Left kidney (tissue), 2 donors: Measurements from ENCODE around the gene SSH2. TPM values are rescaled to one million over a fixed set of nuclear protein-coding genes. Genes with fewer than 3 reads are reported as not detected.
"Not testable (repeated sequence)": the region's sequence is repeated elsewhere in the genome, so short reads cannot be mapped to it uniquely, and the experiment has no call there.

Experiments
- DNase-seq: peaks from one replicate; pipeline ENCODE4 v3.0.0-alpha.2; 2013
- polyA plus RNA-seq: library from polyadenylated mRNA; unstranded; fragments of 120-200 nt; gene quantifications from one replicate; pipeline ENCODE4 v1.2.1, GENCODE V29; 2013; ENCODE audit not compliant: insufficient read length

SSH2 gene
- polyA plus RNA-seq, 1 donor = 19.9 TPM

DNA sequence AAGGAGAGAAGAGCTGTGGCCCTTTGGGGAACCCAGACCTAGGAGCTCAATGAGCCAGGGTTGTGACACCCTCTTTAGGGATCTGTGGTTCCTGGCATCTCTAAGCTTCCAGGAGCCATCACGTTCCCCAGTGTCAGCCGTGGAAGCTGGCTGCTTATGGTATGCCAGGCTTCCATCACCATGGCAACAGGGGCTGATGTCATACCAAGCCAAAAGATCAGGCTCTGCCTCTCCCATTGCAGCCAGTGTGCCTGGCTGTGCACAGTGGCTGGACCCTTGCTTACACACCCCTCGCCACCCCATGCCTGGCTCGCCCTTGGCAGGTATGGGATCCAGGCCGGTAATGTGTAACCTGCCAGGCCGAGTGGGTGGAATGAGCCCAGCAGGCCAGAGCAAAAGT lies 91.1 kb downstream of the SSH2 start:
- DNase-seq = no peak

DNA sequence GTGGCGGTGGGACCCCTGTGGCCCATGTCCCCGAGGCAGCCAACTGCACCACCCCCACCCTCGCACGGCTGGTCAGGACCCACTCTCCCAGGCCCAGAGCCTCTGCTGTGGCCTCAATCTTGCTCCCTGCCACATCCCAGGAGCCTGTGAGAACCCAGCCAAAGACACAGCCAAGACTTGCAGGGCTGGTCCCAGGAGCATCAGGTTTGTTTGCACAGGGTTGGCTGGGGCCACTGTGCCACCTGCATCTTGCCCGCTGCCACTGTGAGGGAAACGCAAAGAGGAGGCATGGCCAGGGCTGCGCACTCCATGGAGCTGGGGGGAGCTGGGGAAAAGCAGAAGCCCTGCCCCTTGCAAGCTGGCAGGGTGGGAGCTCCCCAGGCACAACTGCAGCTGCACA lies 92.5 kb downstream of the SSH2 start:
- DNase-seq = no peak

DNA sequence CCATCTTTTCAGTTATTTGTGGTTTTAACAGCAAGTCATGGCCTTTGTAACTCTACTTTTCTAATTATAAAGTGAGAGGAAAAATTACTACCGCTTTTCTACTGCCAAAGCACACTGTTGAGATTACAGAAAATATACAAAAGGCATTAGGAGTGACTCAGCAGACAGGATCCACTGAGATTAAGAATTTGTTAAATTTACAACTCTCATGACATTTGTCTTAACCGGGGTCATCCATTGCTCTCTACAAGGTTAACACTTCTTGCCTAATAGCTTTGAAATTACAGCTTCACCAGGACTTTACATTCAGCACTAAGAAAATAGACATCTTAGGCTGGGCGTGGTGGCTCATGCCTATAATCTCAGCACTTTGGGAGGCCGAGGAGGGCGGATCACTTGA lies 93.4 kb downstream of the SSH2 start:
- no peak for DNase-seq

DNA sequence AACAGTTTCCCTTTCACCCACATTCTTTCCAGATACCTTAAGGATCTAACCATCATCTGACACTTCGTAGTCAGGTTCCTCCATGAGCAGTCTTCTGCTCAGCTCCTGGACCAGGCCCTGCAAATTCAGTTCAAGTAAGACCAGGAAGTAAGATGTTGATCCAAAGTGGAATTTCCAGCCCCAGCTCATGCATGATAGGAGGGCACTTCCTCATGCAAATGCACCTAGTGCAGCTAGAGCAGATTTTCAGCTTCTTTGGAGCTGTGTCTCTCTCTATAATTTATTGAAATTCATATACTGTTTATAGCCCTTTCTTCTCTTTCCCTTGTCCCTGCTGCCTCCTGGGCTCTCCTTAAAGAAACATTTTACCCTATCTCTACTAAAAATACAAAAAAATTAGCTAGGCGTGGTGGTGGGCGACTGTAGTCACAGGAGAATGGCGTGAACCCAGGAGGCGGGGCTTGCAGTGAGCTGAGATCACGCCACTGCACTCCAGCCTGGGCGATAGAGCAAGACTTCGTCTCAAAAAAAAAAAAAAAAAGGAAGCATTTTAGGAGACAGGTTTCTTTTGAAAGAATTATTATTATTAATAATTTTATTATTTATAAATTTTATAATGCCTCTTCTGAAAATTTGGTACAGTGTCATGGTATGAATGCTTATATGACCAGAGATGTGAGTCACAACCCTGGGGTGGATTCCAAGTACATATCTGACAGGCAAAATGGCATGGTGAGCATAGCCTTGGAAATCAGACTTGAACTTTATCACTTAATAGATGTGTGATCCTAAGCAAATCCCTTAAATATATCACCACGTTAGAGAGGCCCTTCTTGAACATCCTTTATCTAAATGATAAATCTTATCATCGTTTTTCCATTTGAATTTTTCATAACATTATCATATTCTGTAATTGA lies 94.3 kb downstream of the SSH2 start:
- DNase-seq = no peak

DNA sequence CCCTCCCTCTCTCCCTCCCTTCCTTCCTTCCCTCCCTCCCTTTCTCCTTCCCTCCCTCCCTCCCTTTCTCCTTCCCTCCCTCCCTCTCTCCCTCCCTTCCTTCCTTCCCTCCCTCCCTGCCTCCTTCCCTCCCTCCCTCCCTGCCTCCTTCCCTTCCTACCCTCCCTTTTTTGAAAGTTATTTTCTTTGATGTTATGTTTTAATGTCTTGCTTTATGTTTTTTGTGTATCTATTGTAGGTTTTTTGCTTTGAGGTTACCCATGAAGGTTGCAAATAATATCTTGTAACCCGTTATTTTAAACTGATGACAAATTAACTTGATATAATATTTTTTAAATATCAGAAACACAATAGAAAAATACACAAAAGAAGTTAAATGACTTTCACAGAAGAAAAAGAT lies 96.2 kb downstream of the SSH2 start:
- no peak for DNase-seq

DNA sequence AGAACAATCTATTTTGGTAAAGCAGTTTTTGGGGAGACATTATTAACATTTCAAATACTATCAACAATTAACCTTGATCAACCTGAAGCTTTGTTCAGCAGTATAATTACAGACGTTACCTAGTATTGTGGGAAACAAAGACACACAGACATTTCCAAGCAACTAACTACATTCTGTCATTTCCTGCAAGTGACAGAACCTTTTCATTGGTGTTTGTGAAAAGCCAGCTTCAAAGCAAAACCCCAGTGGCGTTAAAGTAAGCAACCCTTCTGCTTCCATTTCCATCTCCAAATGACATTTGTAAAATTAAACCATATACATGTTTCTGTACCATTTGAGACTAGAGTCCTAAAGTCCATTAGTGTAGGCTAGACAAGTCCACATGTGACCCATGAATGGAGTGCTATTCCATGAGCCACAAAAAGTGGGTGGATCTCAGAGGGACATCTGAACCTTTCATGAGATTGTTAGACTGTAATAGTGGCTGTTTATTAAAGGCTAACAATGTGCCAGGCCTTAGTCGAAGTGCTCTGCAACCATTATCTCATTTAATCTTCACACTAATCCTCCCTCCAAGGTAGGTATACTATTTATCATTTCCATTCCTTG lies 101.2 kb downstream of the SSH2 start:
- no peak for DNase-seq

DNA sequence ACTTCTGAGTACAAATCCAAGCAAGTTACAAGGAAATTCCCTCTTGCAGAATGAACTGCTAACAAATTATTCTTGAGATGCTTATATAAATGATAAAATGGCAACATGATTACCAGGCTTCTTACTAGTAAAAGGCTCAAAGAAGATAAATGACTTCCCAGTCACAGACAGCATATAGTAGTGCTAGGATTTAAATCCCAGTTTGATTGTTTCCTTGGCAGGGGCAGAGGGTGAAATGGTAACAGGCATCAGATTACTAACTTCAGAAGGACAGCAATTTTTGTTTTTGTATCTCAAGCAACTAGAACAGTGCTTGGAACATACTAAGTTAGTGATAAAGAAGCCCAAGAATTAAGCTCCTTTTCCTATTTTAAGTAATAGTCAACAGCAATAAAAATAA lies 102.8 kb downstream of the SSH2 start:
- DNase-seq = no peak

DNA sequence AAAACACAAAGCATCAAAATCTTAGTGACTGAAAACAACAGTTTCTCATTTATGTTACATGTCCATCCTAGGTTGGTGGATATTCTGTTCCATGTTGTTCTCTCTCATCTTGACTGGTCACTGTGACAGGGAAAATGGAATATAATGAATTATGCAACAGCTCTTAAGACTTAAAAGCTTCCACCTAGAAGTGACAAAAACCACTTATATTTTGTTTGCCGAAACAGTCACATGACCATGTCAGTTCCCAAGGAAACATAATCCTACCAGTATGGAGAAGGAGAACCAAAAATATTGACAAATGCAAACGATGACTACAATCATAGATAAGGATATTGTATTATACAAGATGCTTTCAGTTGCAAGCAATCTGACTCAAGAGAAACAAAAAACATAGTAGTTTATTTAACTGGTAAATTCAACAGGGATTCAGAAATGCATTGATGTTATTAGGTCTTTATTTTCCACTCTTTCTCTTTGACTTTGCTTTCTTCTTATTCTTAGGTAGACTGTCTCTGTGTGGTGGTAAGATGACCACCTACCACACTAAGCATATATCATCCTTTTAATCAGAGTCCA lies 103.8 kb downstream of the SSH2 start:
- DNase-seq = no peak

DNA sequence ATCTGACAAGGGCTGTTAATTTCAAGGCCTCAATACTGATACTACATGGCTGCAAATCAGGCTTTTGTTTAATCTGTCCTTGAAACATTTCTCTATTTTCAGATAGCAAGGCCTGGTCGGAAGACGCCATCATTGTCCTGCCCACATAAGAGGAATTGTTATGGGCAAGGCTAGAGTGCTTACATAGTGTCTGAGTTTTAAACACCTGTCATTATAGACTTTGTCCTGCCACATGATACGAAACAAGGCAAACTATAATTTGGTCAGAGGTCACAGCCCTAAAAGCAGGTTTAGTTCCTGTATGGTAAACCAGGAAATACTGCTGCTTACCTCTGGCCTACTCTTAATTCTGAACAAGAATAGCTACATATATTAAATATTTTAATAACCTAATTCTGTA lies 104.4 kb downstream of the SSH2 start:
- DNase-seq = no peak

DNA sequence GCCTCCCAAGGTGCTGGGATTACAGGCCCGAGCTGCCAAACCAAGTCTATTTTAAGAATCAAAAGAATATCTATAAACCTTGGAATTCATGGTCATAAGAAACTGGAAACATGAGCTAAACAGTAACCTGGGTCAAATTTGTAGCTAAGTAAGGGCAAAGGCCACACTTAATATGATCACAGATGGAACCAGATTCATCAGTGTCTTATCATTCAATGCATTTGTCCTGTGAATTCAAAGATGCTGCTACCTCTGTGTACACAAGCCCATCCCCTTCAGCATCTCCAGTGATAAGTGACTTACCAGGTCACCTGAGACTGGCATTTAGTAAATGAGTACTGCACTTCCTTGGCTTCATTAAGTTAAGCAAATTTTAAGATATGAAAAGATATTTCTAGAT lies 108.1 kb downstream of the SSH2 start:
- no peak for DNase-seq

DNA sequence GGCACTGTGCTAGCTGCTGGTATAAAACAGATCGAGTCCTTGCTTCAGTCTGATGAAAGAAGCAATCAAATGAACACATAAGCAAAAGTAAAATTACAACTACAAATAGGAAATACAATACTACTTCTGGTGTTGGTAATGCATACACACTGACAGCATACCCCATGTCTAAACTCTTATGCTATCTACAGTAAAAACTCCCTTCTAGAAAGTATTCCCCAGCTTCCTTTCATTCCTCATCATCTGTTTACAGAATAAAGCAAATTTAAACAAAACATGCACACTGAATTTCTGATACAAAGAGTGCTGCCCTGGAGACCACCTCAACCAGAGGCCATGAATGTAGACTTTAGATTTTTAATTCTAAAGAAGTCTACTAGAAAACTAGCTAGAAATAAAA lies 109.6 kb downstream of the SSH2 start:
- no peak for DNase-seq

DNA sequence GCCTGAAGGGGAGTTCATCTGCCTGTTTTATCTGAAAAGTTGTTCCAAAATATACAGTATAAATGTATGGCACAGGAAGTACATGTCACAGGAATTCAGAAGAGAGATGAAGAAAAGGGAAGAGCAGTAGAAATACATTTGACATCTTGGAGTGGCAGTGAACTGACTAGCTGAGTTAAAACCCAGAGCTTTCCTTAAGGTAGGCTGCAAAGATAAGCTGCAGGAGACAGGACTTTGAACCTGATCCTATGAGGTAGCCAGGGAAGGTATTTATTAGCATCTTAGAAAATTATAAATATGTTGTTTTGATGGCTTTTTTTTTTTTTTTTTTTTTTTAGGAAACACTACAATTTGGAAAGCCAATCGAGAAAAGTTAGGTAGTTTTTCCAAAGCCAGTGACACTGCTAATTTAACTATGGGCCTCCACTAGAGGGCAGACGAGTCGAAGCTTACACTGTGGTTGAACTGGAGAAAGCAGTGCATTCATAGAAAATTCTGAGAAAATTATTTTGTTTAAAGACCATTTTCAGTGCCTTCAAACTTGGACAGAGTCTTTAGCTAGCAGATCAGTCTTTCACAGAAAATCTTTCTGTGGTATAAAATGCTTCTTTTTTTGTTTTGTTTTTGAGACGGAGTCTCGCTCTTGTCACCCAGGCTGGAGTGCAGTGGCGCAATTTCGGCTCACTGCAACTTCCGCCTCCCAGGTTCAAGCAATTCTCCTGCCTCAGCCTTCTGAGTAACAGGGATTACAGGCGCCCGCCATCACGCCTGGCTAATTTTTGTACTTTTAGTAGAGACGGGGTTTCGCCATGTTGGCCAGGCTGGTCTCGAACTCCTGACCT lies 122.3 kb downstream of the SSH2 start:
- DNase-seq = peak; percentile 77

DNA sequence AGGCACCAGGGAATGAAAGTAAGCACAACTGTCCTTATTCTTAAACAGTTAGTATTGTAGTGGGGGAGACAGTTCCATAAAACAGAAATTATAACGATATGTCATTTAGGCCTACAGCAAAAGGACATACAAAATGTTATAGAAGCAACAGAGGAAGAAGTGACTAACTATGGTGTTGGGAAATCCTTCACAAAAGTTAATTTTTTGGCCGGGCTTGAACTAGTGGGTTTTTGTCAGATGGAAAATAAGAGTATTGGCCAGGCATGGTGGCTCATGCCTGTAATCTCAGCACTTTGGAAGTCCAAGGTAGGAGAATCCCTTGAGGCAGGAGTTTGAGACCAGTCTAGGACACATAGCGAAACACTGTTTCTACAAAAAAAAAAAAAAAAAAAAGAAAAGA lies 127.8 kb downstream of the SSH2 start:
- no peak for DNase-seq

DNA sequence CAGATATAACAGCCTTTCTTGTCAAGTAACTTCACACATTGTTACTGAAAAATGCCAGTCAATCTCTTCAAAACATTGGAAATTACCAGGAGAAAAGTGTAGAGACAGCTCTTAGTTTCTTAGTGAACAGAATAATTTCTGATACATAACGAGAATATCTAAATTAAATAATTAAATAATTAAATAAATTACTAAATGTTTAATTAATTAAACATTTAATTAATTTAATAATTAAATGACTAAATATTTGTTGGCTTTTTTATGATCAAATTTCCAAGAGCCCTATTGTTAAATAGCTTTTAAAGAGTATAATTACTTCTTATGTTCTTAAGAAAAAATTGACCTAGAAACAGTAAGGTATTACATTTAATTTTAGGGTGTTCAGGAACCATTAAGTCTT lies 129.6 kb downstream of the SSH2 start:
- no peak for DNase-seq

DNA sequence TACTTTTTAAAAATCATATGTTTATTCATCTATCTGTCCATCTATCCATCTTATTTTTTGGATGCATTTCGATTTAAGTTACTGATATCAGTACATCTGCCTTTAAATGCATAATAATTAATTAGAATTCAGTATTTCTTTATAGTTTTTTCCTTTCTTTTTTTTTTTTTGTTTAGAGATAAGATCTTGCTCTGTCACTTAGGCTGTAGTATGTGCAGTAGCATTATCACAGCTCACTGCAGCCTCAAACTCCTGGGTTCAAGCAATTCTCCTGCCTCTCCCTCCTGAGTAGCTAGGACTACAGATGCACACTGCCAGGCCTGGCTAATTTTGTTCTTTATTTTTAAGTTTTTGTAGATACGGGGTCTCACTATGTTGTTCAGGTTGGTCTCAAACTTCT lies 133.4 kb downstream of the SSH2 start:
- DNase-seq = no peak

DNA sequence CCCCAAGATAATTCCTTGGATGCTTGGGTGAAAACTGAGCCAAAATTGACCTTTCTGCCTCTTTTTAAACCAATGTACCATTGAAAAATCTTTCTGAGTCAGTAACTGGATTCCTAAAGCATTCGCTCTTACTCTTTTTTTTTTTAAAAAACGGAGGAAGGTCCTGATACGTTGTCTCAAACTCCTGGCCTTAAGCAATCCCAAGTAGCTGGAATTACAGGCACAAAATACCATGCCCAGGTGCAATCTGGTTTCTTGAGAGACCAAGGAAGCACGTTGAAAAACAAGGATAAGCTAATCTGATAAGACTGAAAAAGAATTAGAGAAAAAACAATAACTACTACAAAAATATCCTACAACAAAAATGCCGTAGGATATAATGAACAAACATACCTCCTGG lies 136.5 kb downstream of the SSH2 start:
- no peak for DNase-seq

DNA sequence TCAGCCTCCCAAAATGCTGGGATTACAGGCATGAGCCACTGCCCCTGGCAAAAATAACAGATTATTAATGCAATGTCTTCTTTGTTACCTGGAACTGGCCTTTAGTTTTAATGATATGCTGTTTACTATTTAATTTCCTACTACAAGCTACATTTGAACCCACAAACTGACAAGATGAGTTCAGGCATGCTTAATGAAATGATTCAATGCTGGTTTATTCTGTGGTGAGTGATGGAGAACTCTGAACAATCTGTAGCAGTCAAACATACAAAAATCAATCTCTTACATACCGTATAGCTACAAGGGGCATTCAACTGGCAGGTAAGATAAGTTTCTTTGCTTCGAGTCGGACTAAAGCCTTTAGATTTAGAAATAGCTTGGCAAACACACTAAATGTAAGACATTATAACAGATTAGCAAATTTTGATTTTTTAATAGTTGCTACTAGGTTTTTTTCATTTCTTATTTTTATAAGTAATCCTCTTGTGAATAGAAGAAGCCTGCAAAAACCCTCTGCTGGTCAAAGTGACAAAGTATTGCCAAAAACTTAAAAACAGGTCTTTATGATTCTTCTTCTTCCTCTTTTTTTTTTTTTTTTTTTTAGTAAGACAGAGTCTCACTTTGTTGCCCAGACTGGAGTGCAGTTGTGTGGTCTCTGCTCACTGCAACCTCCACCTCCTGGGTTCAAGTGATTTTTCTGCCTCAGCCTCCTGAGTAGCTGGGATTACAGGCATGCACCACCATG lies 138.5 kb downstream of the SSH2 start:
- no peak for DNase-seq

DNA sequence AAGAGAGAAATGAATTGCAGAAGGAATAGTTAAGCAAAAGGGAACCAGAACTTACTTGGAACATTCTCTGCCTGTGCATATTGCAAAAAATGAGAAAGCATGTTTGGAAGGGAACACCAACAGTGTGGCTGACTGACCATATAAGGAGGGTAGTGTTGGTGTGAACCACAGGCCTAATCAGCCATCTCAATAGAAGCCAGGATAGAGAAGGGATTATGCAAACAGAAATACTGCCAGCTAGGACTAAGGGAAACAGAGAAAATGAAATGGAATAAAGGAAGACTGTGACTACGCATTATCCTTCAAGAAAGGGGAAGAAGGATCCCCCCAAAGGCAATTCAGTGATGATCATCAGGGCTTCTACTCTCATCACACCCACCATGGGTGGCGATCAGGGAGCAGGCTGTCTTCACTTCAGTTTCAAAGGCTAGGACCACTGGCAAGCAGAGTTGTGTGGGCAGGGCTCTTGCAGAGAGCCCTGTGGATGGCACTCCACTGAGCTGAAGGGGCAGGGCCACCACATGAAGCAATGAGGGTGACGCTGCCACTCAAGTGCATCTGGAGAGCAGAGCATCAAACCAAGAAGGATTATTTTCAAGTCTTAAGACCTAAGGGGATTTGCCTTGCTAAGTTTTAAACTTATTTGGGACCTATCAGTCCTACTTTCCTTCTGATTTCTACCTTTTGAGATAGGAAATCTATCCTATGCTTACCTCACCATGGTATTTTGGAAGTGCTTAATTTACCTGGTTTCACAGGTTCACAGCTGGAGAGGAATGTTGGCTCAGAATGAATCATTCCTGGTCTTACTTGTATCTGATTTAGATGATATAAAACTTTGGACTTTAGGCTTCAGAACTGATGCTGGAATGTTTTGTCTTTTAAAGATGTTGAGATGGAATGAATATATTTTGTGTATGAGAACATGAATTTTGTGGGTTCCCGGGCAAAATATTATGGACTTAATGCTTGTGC lies 140.5 kb downstream of the SSH2 start:
- DNase-seq = no peak

DNA sequence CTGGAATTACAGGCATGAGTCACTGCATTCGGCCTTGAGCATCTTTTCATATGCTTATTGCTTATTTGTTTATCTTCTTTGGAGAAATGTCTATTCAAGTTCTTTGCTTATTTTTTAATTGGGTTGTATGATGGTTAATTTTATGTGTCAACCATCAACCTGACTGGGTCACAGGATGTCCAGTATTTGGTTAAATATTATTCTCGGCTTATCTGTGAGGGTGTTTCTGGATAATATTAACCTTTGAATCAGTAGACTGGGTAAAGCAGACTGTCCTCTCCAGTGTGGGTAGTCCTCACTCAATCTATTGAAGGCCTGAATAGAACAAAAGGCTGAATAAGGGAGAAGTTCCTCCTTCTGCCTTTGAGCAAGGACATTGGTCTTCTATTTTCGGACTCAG lies 142.0 kb downstream of the SSH2 start:
- DNase-seq = no peak

DNA sequence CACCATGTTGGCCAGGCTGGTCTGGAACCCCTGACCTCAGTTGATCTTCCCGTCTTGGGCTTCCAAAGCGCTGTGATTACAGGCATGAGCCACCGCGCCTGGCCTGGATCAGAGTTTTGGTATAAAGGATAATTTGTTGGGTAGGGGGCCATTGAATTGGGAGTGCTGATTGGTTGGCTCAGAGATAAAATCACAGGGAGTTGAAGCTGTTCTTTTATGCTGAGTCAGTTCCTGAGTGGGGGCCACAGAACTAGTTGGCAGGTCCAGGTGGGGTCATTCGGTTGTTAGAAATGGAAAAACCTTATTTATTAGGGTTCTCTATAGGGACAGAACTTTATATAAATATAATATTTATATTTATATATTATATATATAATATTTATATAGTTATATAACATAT lies 147.1 kb downstream of the SSH2 start:
- DNase-seq = no peak

DNA sequence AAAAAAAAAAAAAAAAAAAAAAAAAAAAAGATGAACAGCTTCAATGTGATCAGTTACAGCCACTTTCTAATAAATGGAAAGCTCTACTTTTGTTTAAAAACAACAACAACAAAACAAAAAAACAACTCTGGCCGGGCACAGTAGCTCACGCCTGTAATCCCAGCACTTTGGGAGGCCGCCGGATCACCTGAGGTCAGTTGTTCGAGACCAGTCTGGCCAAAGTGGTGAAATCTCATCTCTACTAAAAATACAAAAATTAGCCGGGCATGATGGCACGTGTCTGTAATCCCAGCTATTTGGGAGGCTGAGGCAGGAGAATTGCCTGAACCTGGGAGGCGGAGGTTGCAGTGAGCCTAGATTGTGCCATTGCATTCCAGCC lies 150.2 kb downstream of the SSH2 start:
- DNase-seq = not testable (repeated sequence)
